ENCODE results near the gene PTPRO.

DNA sequence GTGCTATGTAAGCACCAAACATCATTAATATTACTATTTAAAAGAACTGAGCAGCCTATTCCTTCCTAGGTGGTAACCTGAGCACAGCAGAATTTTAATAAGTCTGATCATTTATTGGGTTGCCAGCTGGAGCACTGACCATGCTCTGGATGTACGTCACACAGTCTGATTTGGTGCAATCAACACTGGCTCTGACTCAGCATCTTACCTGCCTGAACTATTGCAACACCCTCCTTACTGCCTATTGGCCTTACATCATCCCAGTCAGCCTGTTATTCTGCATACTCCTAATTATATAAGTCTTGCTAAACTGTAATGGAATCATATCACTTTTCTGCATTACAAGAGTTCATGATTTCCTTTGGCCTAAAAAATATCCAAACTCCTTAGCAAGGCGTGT, 149.7 kb downstream of the PTPRO start:
- TF ChIP-seq, protein P1, sequence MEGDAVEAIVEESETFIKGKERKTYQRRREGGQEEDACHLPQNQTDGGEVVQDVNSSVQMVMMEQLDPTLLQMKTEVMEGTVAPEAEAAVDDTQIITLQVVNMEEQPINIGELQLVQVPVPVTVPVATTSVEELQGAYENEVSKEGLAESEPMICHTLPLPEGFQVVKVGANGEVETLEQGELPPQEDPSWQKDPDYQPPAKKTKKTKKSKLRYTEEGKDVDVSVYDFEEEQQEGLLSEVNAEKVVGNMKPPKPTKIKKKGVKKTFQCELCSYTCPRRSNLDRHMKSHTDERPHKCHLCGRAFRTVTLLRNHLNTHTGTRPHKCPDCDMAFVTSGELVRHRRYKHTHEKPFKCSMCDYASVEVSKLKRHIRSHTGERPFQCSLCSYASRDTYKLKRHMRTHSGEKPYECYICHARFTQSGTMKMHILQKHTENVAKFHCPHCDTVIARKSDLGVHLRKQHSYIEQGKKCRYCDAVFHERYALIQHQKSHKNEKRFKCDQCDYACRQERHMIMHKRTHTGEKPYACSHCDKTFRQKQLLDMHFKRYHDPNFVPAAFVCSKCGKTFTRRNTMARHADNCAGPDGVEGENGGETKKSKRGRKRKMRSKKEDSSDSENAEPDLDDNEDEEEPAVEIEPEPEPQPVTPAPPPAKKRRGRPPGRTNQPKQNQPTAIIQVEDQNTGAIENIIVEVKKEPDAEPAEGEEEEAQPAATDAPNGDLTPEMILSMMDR (IDR thresholded peaks at IDR 0.05; ENCODE audit: low read depth, low read length), result no peak
- TF ChIP-seq EZH2phosphoT487 (IDR thresholded peaks at IDR 0.05; ENCODE audit: low read depth), result no peak
